ENCODE results near the gene CEMIP. TPM values are rescaled to one million over a fixed set of nuclear protein-coding genes. Genes with fewer than 3 reads are reported as not detected.

Gene CEMIP
- total RNA-seq, 1 donor from 2014 or later, result 0.44 TPM

DNA sequence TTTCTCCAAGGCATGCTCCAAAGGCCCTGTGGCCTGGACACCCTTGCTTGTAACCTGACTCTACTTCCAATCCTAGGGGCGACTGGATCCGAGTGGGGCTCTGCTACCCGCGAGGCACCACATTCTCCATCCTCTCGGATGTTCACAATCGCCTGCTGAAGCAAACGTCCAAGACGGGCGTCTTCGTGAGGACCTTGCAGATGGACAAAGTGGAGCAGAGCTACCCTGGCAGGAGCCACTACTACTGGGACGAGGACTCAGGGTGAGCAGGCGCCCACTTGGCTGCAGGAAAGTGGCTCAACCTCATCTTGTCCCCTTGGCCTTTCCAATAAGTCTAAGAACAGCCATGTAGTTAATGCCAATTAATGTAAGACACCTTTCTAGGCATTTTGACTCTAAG lies 158.5 kb downstream of the CEMIP start:
- TF ChIP-seq, protein P1, sequence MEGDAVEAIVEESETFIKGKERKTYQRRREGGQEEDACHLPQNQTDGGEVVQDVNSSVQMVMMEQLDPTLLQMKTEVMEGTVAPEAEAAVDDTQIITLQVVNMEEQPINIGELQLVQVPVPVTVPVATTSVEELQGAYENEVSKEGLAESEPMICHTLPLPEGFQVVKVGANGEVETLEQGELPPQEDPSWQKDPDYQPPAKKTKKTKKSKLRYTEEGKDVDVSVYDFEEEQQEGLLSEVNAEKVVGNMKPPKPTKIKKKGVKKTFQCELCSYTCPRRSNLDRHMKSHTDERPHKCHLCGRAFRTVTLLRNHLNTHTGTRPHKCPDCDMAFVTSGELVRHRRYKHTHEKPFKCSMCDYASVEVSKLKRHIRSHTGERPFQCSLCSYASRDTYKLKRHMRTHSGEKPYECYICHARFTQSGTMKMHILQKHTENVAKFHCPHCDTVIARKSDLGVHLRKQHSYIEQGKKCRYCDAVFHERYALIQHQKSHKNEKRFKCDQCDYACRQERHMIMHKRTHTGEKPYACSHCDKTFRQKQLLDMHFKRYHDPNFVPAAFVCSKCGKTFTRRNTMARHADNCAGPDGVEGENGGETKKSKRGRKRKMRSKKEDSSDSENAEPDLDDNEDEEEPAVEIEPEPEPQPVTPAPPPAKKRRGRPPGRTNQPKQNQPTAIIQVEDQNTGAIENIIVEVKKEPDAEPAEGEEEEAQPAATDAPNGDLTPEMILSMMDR (IDR thresholded peaks at IDR 0.05; ENCODE audit: borderline replicate concordance), result no peak

DNA sequence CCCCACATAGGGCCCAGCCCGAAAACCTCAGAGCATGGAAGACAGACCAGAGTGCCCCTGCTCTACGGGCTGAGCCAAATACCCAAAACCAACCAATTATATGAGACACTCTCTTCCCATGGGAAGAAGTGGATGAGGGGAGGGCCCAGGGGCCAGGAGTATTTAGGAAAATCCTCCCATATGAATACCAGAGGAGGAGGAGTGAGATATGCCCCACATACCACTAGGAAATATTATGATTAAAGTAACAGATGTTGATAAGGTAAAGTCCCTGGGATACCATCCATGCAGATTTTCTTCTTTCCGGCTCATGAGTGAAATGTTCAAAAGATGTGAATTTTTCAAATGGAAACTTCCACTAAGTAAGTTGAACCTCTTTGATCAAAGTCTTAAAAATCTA lies 160.0 kb downstream of the CEMIP start:
- Histone ChIP-seq H3K4me1 (peaks cover 13% of the 10 kb centered on the region), H3K4me3 (no peak overlapping the region), H3K9me3 (replicated peaks) (no peaks in the 10 kb centered on the region), H3K27me3 (ENCODE audit: low read depth) (no peaks in the 10 kb centered on the region), H3K27ac (replicated peaks) (no peak overlapping the region), H3K36me3 (peaks cover 35% of the 10 kb centered on the region)
- no peak for DNase-seq
- intact Hi-C loops (cut with micrococcal nuclease), result no loop called here
- TF ChIP-seq, protein P1 (IDR thresholded peaks at IDR 0.05; ENCODE audit: borderline replicate concordance), result no peak

More for the DNA sequence above, 158.5 kb downstream of the CEMIP start:
- intact Hi-C loops (cut with micrococcal nuclease), result no loop called here
- H3K9me3 ChIP-seq (replicated peaks), result no peaks in the 10 kb centered on the region
- H3K27me3 ChIP-seq (ENCODE audit: low read depth), result no peaks in the 10 kb centered on the region
- no peak overlapping the region for H3K4me3 ChIP-seq
- H3K27ac ChIP-seq (replicated peaks), result no peak overlapping the region
- DNase-seq, result no peak
- H3K36me3 ChIP-seq, result peaks cover 35% of the 10 kb centered on the region
- peaks cover 20% of the 10 kb centered on the region for H3K4me1 ChIP-seq

DNA sequence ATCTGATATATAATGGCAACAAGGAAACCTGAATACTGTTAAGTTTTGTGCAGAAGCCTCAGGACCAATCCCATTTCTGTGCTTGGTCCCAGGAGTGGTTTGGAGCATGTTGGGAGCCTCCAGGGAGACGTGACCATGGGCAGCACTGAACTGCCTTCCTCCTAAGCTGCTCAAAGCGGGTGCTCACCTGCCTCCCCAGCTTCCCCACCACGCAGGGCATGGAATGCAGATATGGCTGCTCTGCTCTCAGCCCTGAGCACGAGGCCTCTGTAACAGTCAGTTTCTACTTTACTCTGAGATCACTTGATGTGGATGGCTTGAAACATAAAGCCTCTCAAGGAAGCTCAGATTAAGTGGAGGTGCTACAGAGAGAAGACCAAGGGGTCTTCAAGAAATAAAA lies 161.2 kb downstream of the CEMIP start:
- no peaks in the 10 kb centered on the region for H3K9me3 ChIP-seq (replicated peaks)
- no peak for DNase-seq
- TF ChIP-seq, protein P1 (IDR thresholded peaks at IDR 0.05; ENCODE audit: borderline replicate concordance), result no peak
- intact Hi-C loops (cut with micrococcal nuclease), result no loop called here
- H3K4me1 ChIP-seq, result peaks cover 7% of the 10 kb centered on the region
- H3K27ac ChIP-seq (replicated peaks), result no peak overlapping the region
- H3K36me3 ChIP-seq, result peaks cover 43% of the 10 kb centered on the region
- no peaks in the 10 kb centered on the region for H3K27me3 ChIP-seq (ENCODE audit: low read depth)
- no peak overlapping the region for H3K4me3 ChIP-seq

DNA sequence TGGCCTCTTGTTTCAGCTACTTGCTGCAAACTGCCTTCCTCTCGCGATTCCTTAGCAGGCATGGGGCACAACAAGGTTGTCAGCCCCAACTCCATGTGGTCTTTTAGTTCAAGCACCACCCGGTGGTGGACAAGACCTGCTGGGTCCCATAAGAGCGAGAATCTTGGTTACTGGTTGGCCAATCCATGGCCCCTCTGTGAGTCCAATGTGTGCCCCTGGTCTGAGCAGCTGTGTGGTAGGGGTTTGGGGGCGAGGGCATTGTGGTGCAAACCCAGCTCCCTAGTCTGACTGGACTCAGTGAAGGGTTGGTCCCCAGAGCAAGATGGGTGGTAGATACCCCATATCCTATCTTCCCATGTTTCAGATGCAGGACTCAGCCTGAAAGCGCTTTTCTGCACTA lies 161.7 kb downstream of the CEMIP start:
- Histone ChIP-seq H3K9me3 (replicated peaks) (no peaks in the 10 kb centered on the region), H3K4me3 (no peak overlapping the region), H3K27me3 (ENCODE audit: low read depth) (no peaks in the 10 kb centered on the region), H3K36me3 (peaks cover 43% of the 10 kb centered on the region), H3K4me1 (peaks cover 7% of the 10 kb centered on the region), H3K27ac (replicated peaks) (no peak overlapping the region)
- TF ChIP-seq, protein P1 (IDR thresholded peaks at IDR 0.05; ENCODE audit: borderline replicate concordance), result no peak
- intact Hi-C loops (cut with micrococcal nuclease), result no loop called here
- DNase-seq, result no peak

DNA sequence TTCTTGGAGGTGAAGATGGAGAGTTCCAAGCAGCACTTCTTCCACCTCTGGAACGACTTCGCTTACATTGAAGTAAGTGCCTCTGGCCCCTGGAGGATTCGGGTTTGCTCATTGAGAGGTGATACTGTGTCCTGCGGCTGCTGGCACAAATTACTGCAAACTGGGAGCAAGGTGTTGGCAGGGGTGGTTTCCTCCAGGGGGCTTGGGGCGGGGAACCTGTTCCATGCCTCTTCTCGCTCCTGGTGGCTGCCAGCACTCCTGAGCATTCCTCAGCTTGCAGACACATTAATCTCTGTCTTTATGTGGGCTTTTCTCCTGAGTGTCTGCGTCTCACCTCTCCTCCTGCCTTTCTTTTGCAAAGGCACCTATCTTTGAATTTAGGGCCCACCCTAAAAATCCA lies 163.1 kb downstream of the CEMIP start:
- no peak for DNase-seq
- intact Hi-C loops (cut with micrococcal nuclease), result no loop called here
- peaks cover 49% of the 10 kb centered on the region for H3K36me3 ChIP-seq
- H3K9me3 ChIP-seq (replicated peaks), result no peaks in the 10 kb centered on the region
- H3K4me1 ChIP-seq, result peaks cover 7% of the 10 kb centered on the region
- no peak overlapping the region for H3K4me3 ChIP-seq
- H3K27ac ChIP-seq (replicated peaks), result no peak overlapping the region
- H3K27me3 ChIP-seq (ENCODE audit: low read depth), result no peaks in the 10 kb centered on the region
- TF ChIP-seq, protein P1 (IDR thresholded peaks at IDR 0.05; ENCODE audit: borderline replicate concordance), result no peak

All from left ventricle myocardium inferior (tissue), 1 donor.